IMR-90 (cell line): ENCODE measurements around the gene HSPG2. TPM values are rescaled to one million over a fixed set of nuclear protein-coding genes. Genes with fewer than 3 reads are reported as not detected.
A peak's percentile ranks its signal among the peaks of the same experiment; 100 is the strongest.

Experiments used
- ATAC-seq: fragments of 200-7000 bp; cut with Tn5 transposase; 2 replicates; pipeline ENCODE4 v1.9.1; 2020; ENCODE audit warnings: low read depth, mild to moderate bottlenecking, moderate library complexity
- BruUV-seq: library from RNA; stranded (reverse); fragments of 400-500 nt; replicated peaks from 2 replicates; lab custom pipeline; 2021; lab: Mats Ljungman, UMichigan
- CTCF ChIA-PET: fragments of 300-600 bp; formaldehyde crosslinking; extraction: SDS; loops from one replicate; lab custom pipeline; 2021; ENCODE audit warnings: antibody characterized with exemption; lab: Yijun Ruan, JAX
- POLR2A ChIA-PET: fragments of 300-600 bp; sonication (Branson Sonifier 250); formaldehyde crosslinking; loops from one replicate; lab custom pipeline; 2022; ENCODE audit warnings: antibody characterized with exemption; ENCODE audit not compliant: unreplicated experiment; lab: Charles Lee
- DNase-seq: peaks from one replicate; pipeline ENCODE4 v3.0.0; 2013
- H2AFZ ChIP-seq: replicated peaks from 2 replicates; pipeline ENCODE3; 2013; ENCODE audit warnings: low read length, mild to moderate bottlenecking; ENCODE audit not compliant: poor library complexity
- H2AK5ac ChIP-seq: 2 replicates; pipeline ENCODE4 v1.6.1; 2013; ENCODE audit warnings: low read depth, low read length, inconsistent platforms
- H2AK9ac ChIP-seq: replicated peaks from 2 replicates; pipeline ENCODE3; 2013; ENCODE audit warnings: mild to moderate bottlenecking, low read depth, low read length, moderate library complexity; ENCODE audit not compliant: poor library complexity
- H2BK120ac ChIP-seq: 2 replicates; pipeline ENCODE4 v1.6.1; 2013; ENCODE audit warnings: low read depth, low read length, inconsistent platforms
- H2BK15ac ChIP-seq: 3 replicates; pipeline ENCODE4 v1.6.1; 2013; ENCODE audit warnings: low read depth, low read length, inconsistent platforms
- H2BK20ac ChIP-seq: 2 replicates; pipeline ENCODE4 v1.6.1; 2013; ENCODE audit warnings: low read depth, mild to moderate bottlenecking, inconsistent platforms, low read length, moderate library complexity
- H2BK5ac ChIP-seq: 2 replicates; pipeline ENCODE4 v1.6.1; 2013; ENCODE audit warnings: mild to moderate bottlenecking, low read depth, low read length, inconsistent platforms; ENCODE audit not compliant: poor library complexity, severe bottlenecking
- H3K14ac ChIP-seq: replicated peaks from 2 replicates; pipeline ENCODE4 v1.6.1; 2013; ENCODE audit warnings: low read depth, low read length, inconsistent platforms
- H3K18ac ChIP-seq: 2 replicates; pipeline ENCODE4 v1.6.1; 2013; ENCODE audit warnings: low read depth, low read length, control low read depth
- H3K23ac ChIP-seq: 2 replicates; pipeline ENCODE4 v1.6.1; 2013; ENCODE audit warnings: low read depth, low read length, inconsistent platforms
- H3K27ac ChIP-seq: 2 replicates; pipeline ENCODE4 v1.5.1; 2013; ENCODE audit warnings: mild to moderate bottlenecking, control low read depth, low read length; ENCODE audit not compliant: insufficient read depth
- H3K27me3 ChIP-seq: 2 replicates; pipeline ENCODE4 v1.6.1; 2013; ENCODE audit warnings: low read length; ENCODE audit not compliant: control insufficient read depth, insufficient read depth
- H3K36me3 ChIP-seq: 2 replicates; pipeline ENCODE4 v1.6.1; 2013; ENCODE audit warnings: low read length, mixed read lengths; ENCODE audit not compliant: control insufficient read depth, insufficient read depth
- H3K4ac ChIP-seq: 2 replicates; pipeline ENCODE4 v1.6.1; 2013; ENCODE audit warnings: low read depth, low read length, inconsistent platforms
- H3K4me1 ChIP-seq: 2 replicates; pipeline ENCODE4 v1.6.1; 2013; ENCODE audit warnings: low read length, mixed read lengths; ENCODE audit not compliant: control insufficient read depth, insufficient read depth
- H3K4me2 ChIP-seq: 2 replicates; pipeline ENCODE4 v1.6.1; 2013; ENCODE audit warnings: low read depth, mild to moderate bottlenecking, control low read depth, low read length, moderate library complexity
- H3K4me3 ChIP-seq: 2 replicates; pipeline ENCODE4 v1.5.1; 2013; ENCODE audit warnings: low read depth, mild to moderate bottlenecking, control low read depth, low read length, moderate library complexity; ENCODE audit not compliant: insufficient read depth
- H3K56ac ChIP-seq: 2 replicates; pipeline ENCODE4 v1.6.1; 2013; ENCODE audit warnings: low read length, inconsistent platforms; ENCODE audit not compliant: insufficient read depth; ENCODE audit errors: extremely low read depth
- H3K79me1 ChIP-seq, 2 experiments: 2 replicates each; pipeline ENCODE4 v1.6.1; 2013; ENCODE audit warnings: low read length in 2 of 2, inconsistent platforms in 1 of 2, low read depth in 1 of 2
- H3K9ac ChIP-seq: 2 replicates; pipeline ENCODE4 v1.6.1; 2013; ENCODE audit warnings: low read depth, low read length, control low read depth
- H3K9me1 ChIP-seq: 2 replicates; pipeline ENCODE4 v1.6.1; 2013; ENCODE audit warnings: low read length, inconsistent platforms; ENCODE audit not compliant: insufficient read depth
- H3K9me3 ChIP-seq: 2 replicates; pipeline ENCODE4 v1.6.1; 2013; ENCODE audit warnings: low read length; ENCODE audit not compliant: control insufficient read depth, insufficient read depth
- H4K20me1 ChIP-seq: 2 replicates; pipeline ENCODE4 v1.6.1; 2013; ENCODE audit warnings: low read length, inconsistent platforms; ENCODE audit not compliant: insufficient read depth
- H4K5ac ChIP-seq: 2 replicates; pipeline ENCODE4 v1.6.1; 2013; ENCODE audit warnings: mild to moderate bottlenecking, low read depth, low read length, control low read depth
- H4K8ac ChIP-seq, 2 experiments: 2 replicates each; pipeline ENCODE4 v1.6.1; 2013; ENCODE audit warnings: low read depth in 2 of 2, low read length in 2 of 2, control low read depth in 1 of 2, inconsistent platforms in 1 of 2
- H4K91ac ChIP-seq: 2 replicates; pipeline ENCODE4 v1.6.1; 2013; ENCODE audit warnings: low read depth, low read length, inconsistent platforms; ENCODE audit not compliant: insufficient read depth
- CEBPB ChIP-seq: IDR thresholded peaks from 2 replicates; pipeline ENCODE4 v1.6.1; 2012; ENCODE audit warnings: low read depth, low read length, improper control_type of control experiment
- CTCF ChIP-seq: conservative IDR thresholded peaks from 2 replicates; pipeline ENCODE4 v1.5.1; 2012; ENCODE audit warnings: mild to moderate bottlenecking, low read depth, low read length, improper control_type of control experiment
- MAZ ChIP-seq: IDR thresholded peaks from 2 replicates; pipeline ENCODE4 v1.6.1; 2012; ENCODE audit warnings: low read depth, mild to moderate bottlenecking, low read length, improper control_type of control experiment, moderate library complexity, borderline replicate concordance
- MXI1 ChIP-seq: IDR thresholded peaks from 2 replicates; pipeline ENCODE4 v1.6.1; 2012; ENCODE audit warnings: low read depth, mild to moderate bottlenecking, low read length, moderate library complexity, borderline replicate concordance
- RFX5 ChIP-seq: IDR thresholded peaks from 2 replicates; pipeline ENCODE4 v1.8.0; 2012; ENCODE audit warnings: low read depth, mild to moderate bottlenecking, low read length, moderate library complexity
- USF2 ChIP-seq: fragments of 150-350 bp; IDR thresholded peaks from 2 replicates; pipeline ENCODE4 v1.6.1; 2017; ENCODE audit warnings: mild to moderate bottlenecking, antibody characterized with exemption, low read length, low read depth
- WGBS, 2 experiments: methylation state at CpG; one replicate each; pipeline versions ENCODE4 v1.1.5 to v1.1.7; 2013; ENCODE audit warnings: missing lambda C conversion rate in 2 of 2; ENCODE audit not compliant: insufficient read length in 1 of 2; ENCODE audit errors: extremely low coverage in 2 of 2; 5-methylcytosine and 5-hydroxymethylcytosine counted together
- dilution Hi-C: fragments of 300-500 bp; cut with HindIII; formaldehyde crosslinking; loops from one replicate; pipeline ENCODE4 v1.14.3; 2018; ENCODE audit warnings: low sequenced_read_pairs; ENCODE audit not compliant: unreplicated experiment
- in situ Hi-C: fragments of 300-500 bp; cut with MboI; formaldehyde crosslinking; loops from 3 replicates; pipeline ENCODE4 v1.14.3; 2019; ENCODE audit warnings: low sequenced_read_pairs, inconsistent platforms, mixed read lengths
- intact Hi-C: fragments of 100-400 bp; cut with micrococcal nuclease; formaldehyde crosslinking; loops from 2 replicates; pipeline ENCODE4 v1.10.0; 2022
- polyA plus RNA-seq, 3 experiments: library from polyadenylated mRNA; depleted of rRNA; stranded (reverse); fragments of >200 nt; gene quantifications; 2 replicates each; pipeline ENCODE4 v1.2.3, GENCODE V29; 2012; ENCODE audit warnings: low replicate concordance in 1 of 3
- total RNA-seq: library from RNA; depleted of rRNA; stranded (reverse); fragments of >200 nt; gene quantifications from 2 replicates; pipeline ENCODE4 v1.2.3, GENCODE V29; 2012
- TF ChIP-seq, protein P1 (sequence below): fragments of 150-350 bp; IDR thresholded peaks from 2 replicates; pipeline ENCODE4 v1.6.1; 2016; ENCODE audit warnings: low read depth, mild to moderate bottlenecking, low read length, moderate library complexity, borderline replicate concordance

HSPG2 gene
- total and polyA plus RNA-seq, 2 of the 4 experiments (the other 2 are of a cell fraction), result 15.8 to 94.0 TPM

GRCh38 chr1:21933397-21934248 is 3.5 kb downstream of the HSPG2 start (continued):
- TF ChIP-seq, protein P1, sequence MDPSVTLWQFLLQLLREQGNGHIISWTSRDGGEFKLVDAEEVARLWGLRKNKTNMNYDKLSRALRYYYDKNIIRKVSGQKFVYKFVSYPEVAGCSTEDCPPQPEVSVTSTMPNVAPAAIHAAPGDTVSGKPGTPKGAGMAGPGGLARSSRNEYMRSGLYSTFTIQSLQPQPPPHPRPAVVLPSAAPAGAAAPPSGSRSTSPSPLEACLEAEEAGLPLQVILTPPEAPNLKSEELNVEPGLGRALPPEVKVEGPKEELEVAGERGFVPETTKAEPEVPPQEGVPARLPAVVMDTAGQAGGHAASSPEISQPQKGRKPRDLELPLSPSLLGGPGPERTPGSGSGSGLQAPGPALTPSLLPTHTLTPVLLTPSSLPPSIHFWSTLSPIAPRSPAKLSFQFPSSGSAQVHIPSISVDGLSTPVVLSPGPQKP, result no peak

DNA sequence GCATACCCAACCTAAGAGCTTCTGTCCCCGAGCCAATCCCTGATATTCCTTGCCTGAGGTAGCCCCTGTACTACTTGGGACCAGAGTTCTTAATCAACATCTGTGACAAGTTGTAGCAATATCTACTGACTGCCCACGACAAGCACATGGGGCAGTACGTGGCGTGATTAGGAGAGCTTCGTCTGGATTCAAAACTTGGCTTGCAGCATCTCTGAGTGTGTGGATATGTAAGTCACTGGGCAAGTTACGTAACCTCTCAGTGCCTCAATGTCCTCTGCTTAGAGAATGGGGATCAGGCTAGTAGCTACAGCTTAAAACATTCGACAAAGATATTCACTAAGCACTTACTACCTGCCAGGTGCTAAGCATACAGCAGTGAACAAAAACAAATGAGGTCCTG is 5.0 kb downstream of the HSPG2 start:
- H4K20me1 ChIP-seq, result 0 out of 2 replicates have a peak, but pooled peaks cover 3% of the 10 kb centered on the region
- H3K79me1 ChIP-seq, result peaks cover 29 to 83% of the 10 kb centered on the region in 2 experiments
- H3K36me3 ChIP-seq, result peaks cover 2% of the 10 kb centered on the region; the same call in 1 of the 2 replicates
- H3K9me1 ChIP-seq, result peaks cover 35% of the 10 kb centered on the region
- ChIA-PET POLR2A (interaction anchor here (1.6 kb wide), 1 partner anchor 12 kb away, joined by 3 read pairs; no protein-coding TSS in a partner anchor), CTCF (no interaction called here)
- H3K4me3 ChIP-seq, result no peak overlapping the region
- peak overlapping the region; percentile 98; the same call in 2 of the 3 replicates for H2BK15ac ChIP-seq
- ATAC-seq, result no peak
- DNase-seq, result peak; percentile 86
- H3K18ac ChIP-seq, result peak overlapping the region; percentile 77
- WGBS, 2 experiments, result 70% methylated on average over 2 of the region's 7 CpGs; no CpG with 5 or more reads in 1 of the 2 experiments
- H3K56ac ChIP-seq, result peak overlapping the region; percentile 91
- peak overlapping the region; percentile 96 for H2AK9ac ChIP-seq
- peak overlapping the region; percentile 43 for H3K4me2 ChIP-seq
- H4K8ac ChIP-seq, result peak overlapping the region; percentile 92 to 96
- peak overlapping the region; percentile 93 for H3K14ac ChIP-seq
- H3K4me1 ChIP-seq, result peaks cover 55% of the 10 kb centered on the region
- intact Hi-C loops (loop anchor here (10.0 kb wide), 1 partner anchor 147 kb away; the partner anchor contains the start of gene USP48), in situ Hi-C loops (no loop called here), dilution Hi-C loops (no loop called here)
- peak overlapping the region; percentile 95 for H2BK5ac ChIP-seq
- peak overlapping the region; percentile 64 for H3K9ac ChIP-seq
- H4K5ac ChIP-seq, result peak overlapping the region; percentile 71
- peak overlapping the region; percentile 96 for H3K23ac ChIP-seq
- peak overlapping the region; percentile 95 for H2BK20ac ChIP-seq
- no peaks in the 10 kb centered on the region for H3K27me3 ChIP-seq
- no TSS peak for BruUV-seq
- H2AFZ ChIP-seq, result no peak overlapping the region
- TF ChIP-seq CEBPB (peak; percentile 97), MXI1 (peak; percentile 43; the same call in 1 of the 2 replicates), MAZ (no peak), RFX5 (peak; percentile 8; the same call in 1 of the 2 replicates), USF2 (0 out of 2 replicates have a peak, but pooled peaks have one; percentile 41), CTCF (no peak)
- peak overlapping the region; percentile 93 for H3K27ac ChIP-seq
- H3K4ac ChIP-seq, result peak overlapping the region; percentile 86
- H2BK120ac ChIP-seq, result peak overlapping the region; percentile 96
- peak overlapping the region; percentile 97 for H4K91ac ChIP-seq
- H3K9me3 ChIP-seq, result no peaks in the 10 kb centered on the region
- H2AK5ac ChIP-seq, result peak overlapping the region; percentile 82
